NB4 (cell line): Measurements from ENCODE around the gene BCL11A.

Experiments used
- DNase-seq: peaks from one replicate; pipeline ENCODE4 v3.0.0; 2010; ENCODE audit warnings: low read depth
- H3K4me3 ChIP-seq: one replicate; pipeline ENCODE4 v1.5.1; 2011; ENCODE audit warnings: mild to moderate bottlenecking, low read depth, low read length, moderate library complexity
- CTCF ChIP-seq: IDR thresholded peaks from one replicate; pipeline ENCODE4 v1.5.1; 2012; ENCODE audit warnings: low read depth, low read length
- MAX ChIP-seq: IDR thresholded peaks from 2 replicates; pipeline ENCODE4 v1.6.1; 2011; ENCODE audit warnings: low read depth, low read length
- MYC ChIP-seq: IDR thresholded peaks from 2 replicates; pipeline ENCODE4 v1.6.1; 2011; ENCODE audit warnings: low read depth, low read length
- POLR2A ChIP-seq: IDR thresholded peaks from 2 replicates; pipeline ENCODE4 v1.6.1; 2011; ENCODE audit warnings: mild to moderate bottlenecking; ENCODE audit not compliant: insufficient read length; ENCODE audit errors: extremely low read depth

Gene BCL11A

GRCh38 chr2:60461421-60462108 lies 91.9 kb downstream of the BCL11A start:
- H3K4me3 ChIP-seq: no peak overlapping the region
- DNase-seq: no peak
- TF ChIP-seq MAX: no peak
- TF ChIP-seq CTCF: no peak
- TF ChIP-seq POLR2A: no peak
- TF ChIP-seq MYC: no peak

- H3K4me3 ChIP-seq: no peak overlapping the region
- no peak for DNase-seq
- no peak for TF ChIP-seq MYC
- TF ChIP-seq POLR2A: no peak
- TF ChIP-seq CTCF: no peak
- TF ChIP-seq MAX: no peak
Observed at GRCh38 chr2:60460577-60461420, 92.7 kb downstream of the BCL11A start.

GRCh38 chr2:60459851-60460250 lies 93.6 kb downstream of the BCL11A start:
- DNase-seq: peak; percentile 36
- H3K4me3 ChIP-seq: no peak overlapping the region
- no peak for TF ChIP-seq CTCF
- TF ChIP-seq MAX: no peak
- no peak for TF ChIP-seq POLR2A
- TF ChIP-seq MYC: no peak

GRCh38 chr2:60456115-60456770 lies 97.2 kb downstream of the BCL11A start:
- no peak for DNase-seq
- no peak for TF ChIP-seq CTCF
- TF ChIP-seq MAX: no peak
- TF ChIP-seq MYC: no peak
- TF ChIP-seq POLR2A: no peak
- no peak overlapping the region for H3K4me3 ChIP-seq

- no peak overlapping the region for H3K4me3 ChIP-seq
- no peak for DNase-seq
- no peak for TF ChIP-seq MYC
- no peak for TF ChIP-seq MAX
- TF ChIP-seq POLR2A: no peak
- TF ChIP-seq CTCF: no peak
Observed at GRCh38 chr2:60453872-60454271, 99.6 kb downstream of the BCL11A start.
